ENCODE data around the gene EFCC1.

The EFCC1 gene

GRCh38 chr3:129035360-129036221, 34.5 kb downstream of the EFCC1 start:
- DNase-seq, result no peak

GRCh38 chr3:129036222-129037092, 35.4 kb downstream of the EFCC1 start:
- DNase-seq, result no peak

- DNase-seq, result no peak
Measured at GRCh38 chr3:129037093-129037419, 36.0 kb downstream of the EFCC1 start.

GRCh38 chr3:129038121-129038855, 37.2 kb downstream of the EFCC1 start:
- no peak for DNase-seq

- DNase-seq, result no peak
Measured at GRCh38 chr3:129039271-129040038, 38.4 kb downstream of the EFCC1 start.

GRCh38 chr3:129040039-129040336, 38.9 kb downstream of the EFCC1 start:
- DNase-seq, result no peak

- DNase-seq, result no peak
Measured at GRCh38 chr3:129040579-129041300, 39.6 kb downstream of the EFCC1 start.

- DNase-seq, result peak; percentile 18
Measured at GRCh38 chr3:129045675-129046036, 44.6 kb downstream of the EFCC1 start.

GRCh38 chr3:129046037-129046731, 45.1 kb downstream of the EFCC1 start:
- DNase-seq, result no peak

GRCh38 chr3:129046732-129047552, 45.8 kb downstream of the EFCC1 start:
- no peak for DNase-seq

GRCh38 chr3:129047553-129047839, 46.4 kb downstream of the EFCC1 start:
- DNase-seq, result no peak

GRCh38 chr3:129050556-129051295, 49.6 kb downstream of the EFCC1 start:
- DNase-seq, result no peak

GRCh38 chr3:129051871-129052340, 50.8 kb downstream of the EFCC1 start:
- no peak for DNase-seq

GRCh38 chr3:129052675-129053074, 51.6 kb downstream of the EFCC1 start:
- no peak for DNase-seq

- no peak for DNase-seq
Measured at GRCh38 chr3:129054605-129055104, 53.6 kb downstream of the EFCC1 start.

GRCh38 chr3:129056451-129057173, 55.5 kb downstream of the EFCC1 start:
- DNase-seq, result no peak

GRCh38 chr3:129057249-129057648, 56.1 kb downstream of the EFCC1 start:
- no peak for DNase-seq

GRCh38 chr3:129058441-129059200, 57.5 kb downstream of the EFCC1 start:
- DNase-seq, result no peak

Measured in CD4-positive, alpha-beta T cell treated with Interleukin-4 for 4 hours (primary cell).